ENCODE data around the gene NGEF.

The NGEF gene

DNA sequence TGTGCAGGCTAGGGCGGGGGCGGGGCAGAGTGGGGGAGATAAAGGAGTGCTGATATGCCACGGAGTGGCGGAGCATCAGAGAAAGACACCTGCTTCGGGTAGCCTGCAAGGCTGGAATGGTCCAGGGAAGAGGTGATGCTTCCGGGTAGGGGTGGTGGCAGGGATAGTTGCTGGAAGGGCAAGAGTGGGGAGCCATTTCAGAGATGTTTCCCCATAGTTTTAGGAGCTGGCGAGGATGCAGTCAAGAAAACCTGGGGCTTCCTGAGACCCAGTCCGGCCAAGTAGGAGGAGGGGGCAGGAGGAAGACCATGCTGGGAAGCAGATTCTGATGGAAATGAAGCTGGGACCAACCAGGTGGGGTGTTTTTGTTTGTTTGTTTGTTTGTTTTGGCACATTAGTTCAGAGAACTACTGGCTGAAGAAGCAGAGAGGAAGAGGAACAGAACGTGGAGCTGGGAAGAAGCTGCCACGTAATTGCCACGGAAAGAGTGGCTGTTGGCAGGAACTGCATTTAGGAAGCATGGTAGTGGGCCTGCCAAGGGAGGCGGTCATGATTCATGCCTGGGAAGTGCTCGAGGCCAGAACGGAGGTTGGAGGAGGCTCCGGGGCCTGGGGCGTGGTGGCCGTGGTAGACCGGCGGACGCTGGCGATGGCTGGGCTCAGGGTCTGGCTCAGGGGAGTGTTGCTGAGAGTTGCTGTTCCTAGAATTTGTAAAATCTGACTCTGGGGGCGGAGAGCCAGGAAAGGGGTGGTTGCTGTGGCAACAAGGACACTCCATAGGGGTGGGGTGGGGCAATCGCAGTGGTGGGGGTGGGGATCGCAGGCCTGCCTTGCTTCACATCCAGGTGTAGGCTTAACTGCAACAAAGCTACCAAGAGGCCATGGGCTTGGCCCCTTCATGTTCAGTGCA lies 38.4 kb upstream of the NGEF start:
- peak; percentile 62 for DNase-seq (ENCODE audit: low read depth)
- no peak overlapping the region for H3K4me3 ChIP-seq (ENCODE audit: low read length)
- TF ChIP-seq, protein P1, sequence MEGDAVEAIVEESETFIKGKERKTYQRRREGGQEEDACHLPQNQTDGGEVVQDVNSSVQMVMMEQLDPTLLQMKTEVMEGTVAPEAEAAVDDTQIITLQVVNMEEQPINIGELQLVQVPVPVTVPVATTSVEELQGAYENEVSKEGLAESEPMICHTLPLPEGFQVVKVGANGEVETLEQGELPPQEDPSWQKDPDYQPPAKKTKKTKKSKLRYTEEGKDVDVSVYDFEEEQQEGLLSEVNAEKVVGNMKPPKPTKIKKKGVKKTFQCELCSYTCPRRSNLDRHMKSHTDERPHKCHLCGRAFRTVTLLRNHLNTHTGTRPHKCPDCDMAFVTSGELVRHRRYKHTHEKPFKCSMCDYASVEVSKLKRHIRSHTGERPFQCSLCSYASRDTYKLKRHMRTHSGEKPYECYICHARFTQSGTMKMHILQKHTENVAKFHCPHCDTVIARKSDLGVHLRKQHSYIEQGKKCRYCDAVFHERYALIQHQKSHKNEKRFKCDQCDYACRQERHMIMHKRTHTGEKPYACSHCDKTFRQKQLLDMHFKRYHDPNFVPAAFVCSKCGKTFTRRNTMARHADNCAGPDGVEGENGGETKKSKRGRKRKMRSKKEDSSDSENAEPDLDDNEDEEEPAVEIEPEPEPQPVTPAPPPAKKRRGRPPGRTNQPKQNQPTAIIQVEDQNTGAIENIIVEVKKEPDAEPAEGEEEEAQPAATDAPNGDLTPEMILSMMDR (conservative IDR thresholded peaks at IDR 0.05; ENCODE audit: low read length): no peak

DNA sequence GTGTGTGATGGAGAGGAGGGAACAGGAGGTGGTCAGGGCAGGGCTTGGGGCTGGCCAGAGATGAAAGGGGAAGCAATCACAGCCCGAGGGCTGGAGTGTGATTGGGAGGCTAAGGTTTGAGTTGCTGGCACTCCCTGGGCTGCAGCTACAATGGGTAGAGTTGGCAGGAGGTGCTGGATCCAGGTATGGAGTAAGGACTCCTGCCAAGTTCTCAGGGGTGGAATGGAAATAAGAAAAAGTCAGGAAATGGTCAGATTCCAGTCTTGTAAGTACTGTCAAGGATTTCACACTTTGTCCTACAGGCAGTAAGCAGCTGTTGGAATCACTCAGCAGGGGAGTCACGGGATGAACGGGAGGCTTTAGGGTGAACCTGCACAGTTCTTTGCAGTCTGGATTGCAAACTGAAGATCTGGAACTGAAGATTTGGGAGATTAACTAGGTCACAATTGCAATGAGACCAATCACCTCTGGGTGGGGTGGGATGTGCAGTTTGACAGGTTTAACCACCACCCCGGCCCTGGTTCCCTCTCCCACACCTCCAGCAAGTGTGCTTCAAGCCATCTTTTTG lies 36.2 kb upstream of the NGEF start:
- TF ChIP-seq, protein P1 (conservative IDR thresholded peaks at IDR 0.05; ENCODE audit: low read length): no peak
- H3K4me3 ChIP-seq (ENCODE audit: low read length): no peak overlapping the region
- no peak for DNase-seq (ENCODE audit: low read depth)

DNA sequence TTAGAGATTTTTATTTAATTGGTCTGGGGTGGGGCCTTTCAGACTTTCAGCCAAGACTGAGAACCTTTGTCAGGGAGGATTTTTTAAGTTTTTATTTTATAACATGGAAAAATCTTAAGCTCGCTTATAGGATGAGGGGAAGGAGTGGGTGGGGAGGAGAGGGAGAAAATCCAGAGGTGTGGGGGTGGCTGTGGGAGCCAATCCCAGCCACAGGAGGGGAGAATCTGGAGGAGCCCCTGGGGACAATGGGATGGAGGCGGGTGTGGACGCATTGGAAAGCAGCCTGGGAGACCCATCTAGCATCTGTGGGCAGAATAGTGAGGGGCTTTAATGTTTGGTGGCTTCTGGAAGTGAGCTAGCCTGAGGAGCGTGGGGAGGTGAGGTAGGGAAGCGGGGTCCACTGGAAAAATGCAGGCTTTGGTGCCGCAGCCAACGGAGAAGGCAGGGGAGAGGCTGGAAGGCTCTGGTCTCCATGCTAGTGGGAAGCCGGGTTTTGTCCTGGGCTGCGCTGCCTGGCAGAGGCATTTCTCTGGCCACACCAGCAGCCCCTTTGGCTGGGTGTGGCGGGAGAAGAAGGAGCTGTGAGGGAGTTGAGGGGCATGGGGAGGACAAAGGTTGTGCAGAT lies 35.6 kb upstream of the NGEF start:
- DNase-seq (ENCODE audit: low read depth): no peak
- TF ChIP-seq, protein P1 (conservative IDR thresholded peaks at IDR 0.05; ENCODE audit: low read length): no peak

DNA sequence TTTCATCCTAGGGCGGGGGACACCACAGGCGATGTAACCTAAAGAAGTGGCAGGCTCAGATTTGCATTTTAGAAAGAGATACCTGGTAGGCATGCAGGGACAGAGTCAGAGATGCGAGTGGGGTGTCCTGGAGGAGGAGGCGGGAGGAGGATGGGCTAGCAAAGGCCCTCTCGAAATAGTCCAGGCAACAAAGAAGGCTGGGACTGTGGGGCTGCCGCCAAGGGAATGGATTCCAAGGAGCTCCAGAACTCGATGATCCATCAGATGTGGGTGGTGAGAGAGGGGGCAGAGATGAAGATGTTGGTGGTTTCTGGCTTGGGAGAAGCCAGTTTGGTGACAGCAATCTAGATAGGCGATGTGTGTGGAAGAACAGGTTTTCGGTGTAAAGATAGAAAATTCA lies 34.6 kb upstream of the NGEF start:
- no peak overlapping the region for H3K4me3 ChIP-seq (ENCODE audit: low read length)
- TF ChIP-seq, protein P1 (conservative IDR thresholded peaks at IDR 0.05; ENCODE audit: low read length): no peak
- DNase-seq (ENCODE audit: low read depth): no peak

More for the DNA sequence above, 35.6 kb upstream of the NGEF start:
- no peak overlapping the region for H3K4me3 ChIP-seq (ENCODE audit: low read length)

DNA sequence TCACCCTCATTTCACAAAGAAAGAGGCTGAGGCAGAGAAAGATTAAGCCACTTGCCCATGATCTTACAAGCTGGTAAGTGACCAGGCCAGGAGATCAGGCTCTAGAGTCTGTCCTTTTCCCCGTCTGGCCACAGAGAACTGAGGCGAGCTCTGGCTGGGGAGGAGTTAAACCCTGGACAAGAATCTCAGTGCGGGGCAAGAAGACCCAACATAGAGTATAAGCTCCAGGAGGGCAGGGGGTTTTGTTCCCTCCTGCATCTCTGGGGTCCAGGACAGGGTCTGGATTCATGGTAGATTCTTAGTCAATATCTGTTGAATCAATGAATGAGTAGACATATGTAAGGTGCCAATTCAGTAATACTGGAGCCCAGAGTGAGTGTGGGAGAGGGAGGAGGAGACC lies 34.1 kb upstream of the NGEF start:
- TF ChIP-seq, protein P1 (conservative IDR thresholded peaks at IDR 0.05; ENCODE audit: low read length): no peak
- DNase-seq (ENCODE audit: low read depth): no peak
- no peak overlapping the region for H3K4me3 ChIP-seq (ENCODE audit: low read length)

DNA sequence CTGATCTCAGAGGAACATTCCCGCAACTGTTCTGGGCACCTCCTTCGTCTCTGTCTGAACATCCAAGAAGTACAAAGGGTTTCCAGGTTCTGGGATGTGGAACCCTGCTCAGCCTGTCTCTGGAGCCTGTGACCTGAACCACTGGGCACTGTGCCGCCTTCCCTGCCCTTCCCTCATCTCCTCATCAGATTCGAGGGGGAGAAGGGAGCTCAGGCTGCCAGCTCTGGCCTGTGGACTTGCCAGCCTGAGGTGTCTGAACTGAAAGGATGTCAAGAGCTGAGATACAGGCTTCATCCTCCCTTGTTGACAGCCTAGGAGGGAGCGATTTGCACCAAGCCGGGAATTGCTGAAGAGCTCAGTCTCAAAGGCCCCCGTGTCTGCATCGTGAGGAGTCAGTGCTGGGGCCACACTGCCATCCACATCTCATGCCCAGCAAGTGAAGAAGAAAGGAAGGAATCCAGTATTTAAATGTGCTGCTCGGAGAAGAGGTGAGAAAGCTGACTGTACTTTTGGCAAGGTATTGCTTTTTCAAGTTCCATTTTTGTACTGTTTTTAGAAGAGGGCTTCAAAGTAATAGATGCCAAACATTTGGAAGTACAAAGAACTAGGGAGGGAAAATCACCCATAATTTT lies 32.0 kb upstream of the NGEF start:
- TF ChIP-seq, protein P1 (conservative IDR thresholded peaks at IDR 0.05; ENCODE audit: low read length): no peak
- H3K4me3 ChIP-seq (ENCODE audit: low read length): no peak overlapping the region

More for the DNA sequence above, 32.0 kb upstream of the NGEF start:
- no peak for DNase-seq (ENCODE audit: low read depth)

Data from AG10803 (cell line).